ENCODE results near the gene NEURL3. TPM values are rescaled to one million over a fixed set of nuclear protein-coding genes. Genes with fewer than 3 reads are reported as not detected.

The NEURL3 gene
- total and polyA plus RNA-seq, 2 of the 4 experiments (the other 2 are of a cell fraction): not detected

GRCh38 chr2:96521219-96521618 is 16.1 kb upstream of the NEURL3 start (continued):
- no peak for TF ChIP-seq ELK1 (IDR thresholded peaks at IDR 0.05; ENCODE audit: borderline replicate concordance, low read depth, low read length)

- H4K20me1 ChIP-seq (ENCODE audit: insufficient read depth, low read length): no peaks in the 10 kb centered on the region
- H3K9me3 ChIP-seq (ENCODE audit: control insufficient read depth, insufficient read depth, low read length): no peaks in the 10 kb centered on the region; the same call in 1 of the 2 replicates
- H3K9ac ChIP-seq (ENCODE audit: low read depth, low read length): no peak overlapping the region
- H2BK20ac ChIP-seq (ENCODE audit: low read depth, low read length): no peak overlapping the region
- BruUV-seq (replicated peaks): no TSS peak
- POLR2A ChIA-PET (ENCODE audit: unreplicated experiment): no interaction called here
- WGBS, 2 experiments (ENCODE audit: extremely low coverage in 2 of 2, insufficient read length in 1 of 2): no CpG with 5 or more reads among the region's 3 CpGs
- H2BK120ac ChIP-seq (ENCODE audit: low read depth, low read length): no peak overlapping the region
- no peaks in the 10 kb centered on the region for H3K36me3 ChIP-seq (ENCODE audit: control insufficient read depth, insufficient read depth, low read length)
- no peaks in the 10 kb centered on the region for H3K79me1 ChIP-seq (ENCODE audit: low read depth in 1 of 2, low read length in 2 of 2)
- no peak overlapping the region for H3K14ac ChIP-seq (replicated peaks; ENCODE audit: low read depth, low read length)
- no peak overlapping the region for H3K4me3 ChIP-seq (ENCODE audit: insufficient read depth, low read depth, low read length)
- ATAC-seq (ENCODE audit: low read depth) (no peak), DNase-seq (no peak)
- in situ Hi-C loops (cut with MboI; ENCODE audit: low sequenced_read_pairs) (loop anchor here (25.0 kb wide), 1 partner anchor 508 kb away; no protein-coding TSS in a partner anchor), dilution Hi-C loops (cut with HindIII; ENCODE audit: low sequenced_read_pairs, unreplicated experiment) (no loop called here), intact Hi-C loops (cut with micrococcal nuclease) (no loop called here)
- no peak overlapping the region for H3K23ac ChIP-seq (ENCODE audit: low read depth, low read length)
- H3K27ac ChIP-seq (ENCODE audit: insufficient read depth, low read length): no peak overlapping the region
- TF ChIP-seq RAD21 (IDR thresholded peaks at IDR 0.05; ENCODE audit: low read length) (no peak), CHD1 (IDR thresholded peaks at IDR 0.05; ENCODE audit: low read depth, low read length) (no peak), MAFK (IDR thresholded peaks at IDR 0.05; ENCODE audit: low read depth, low read length) (no peak), ELK1 (IDR thresholded peaks at IDR 0.05; ENCODE audit: borderline replicate concordance, low read depth, low read length) (no peak), RFX5 (IDR thresholded peaks at IDR 0.05; ENCODE audit: low read depth, low read length) (no peak), USF2 (IDR thresholded peaks at IDR 0.05; ENCODE audit: low read depth, low read length) (no peak), BHLHE40 (IDR thresholded peaks at IDR 0.05; ENCODE audit: low read depth, low read length) (no peak), MAZ (IDR thresholded peaks at IDR 0.05; ENCODE audit: borderline replicate concordance, low read depth, low read length) (no peak), NFE2L2 (IDR thresholded peaks at IDR 0.05; ENCODE audit: low read depth, low read length) (no peak)
- no peak overlapping the region for H3K18ac ChIP-seq (ENCODE audit: low read depth, low read length)
- no peak overlapping the region for H2BK15ac ChIP-seq (ENCODE audit: low read depth, low read length)
- H3K27me3 ChIP-seq (ENCODE audit: control insufficient read depth, insufficient read depth, low read length): peaks cover 27% of the 10 kb centered on the region
- H3K4me2 ChIP-seq (ENCODE audit: low read depth, low read length): no peak overlapping the region
- H2AFZ ChIP-seq (replicated peaks; ENCODE audit: low read length, poor library complexity): no peak overlapping the region
- CTCF ChIA-PET: no interaction called here
- H3K56ac ChIP-seq (ENCODE audit: extremely low read depth, insufficient read depth, low read length): no peak overlapping the region
- H3K4me1 ChIP-seq (ENCODE audit: control insufficient read depth, insufficient read depth, low read length): no peaks in the 10 kb centered on the region
- H4K5ac ChIP-seq (ENCODE audit: low read depth, low read length): no peak overlapping the region
- no peak overlapping the region for H4K91ac ChIP-seq (ENCODE audit: insufficient read depth, low read depth, low read length)
- no peak overlapping the region for H2BK5ac ChIP-seq (ENCODE audit: low read depth, low read length, poor library complexity, severe bottlenecking)
- H2AK9ac ChIP-seq (replicated peaks; ENCODE audit: low read depth, low read length, poor library complexity): no peak overlapping the region
- no peak overlapping the region for H4K8ac ChIP-seq (ENCODE audit: low read depth in 2 of 2, low read length in 2 of 2)
- no peak overlapping the region for H3K4ac ChIP-seq (ENCODE audit: low read depth, low read length)
- no peaks in the 10 kb centered on the region; the same call in 1 of the 2 replicates for H3K9me1 ChIP-seq (ENCODE audit: insufficient read depth, low read length)
- no peak overlapping the region for H2AK5ac ChIP-seq (ENCODE audit: low read depth, low read length)
Measured at GRCh38 chr2:96520697-96521096, 15.5 kb upstream of the NEURL3 start.
